Breast epithelium (tissue), 4 donors: ENCODE results near the gene ISLR2. TPM values are rescaled to one million over a fixed set of nuclear protein-coding genes. Genes with fewer than 3 reads are reported as not detected.

ENCODE experiments used
- DNase-seq, 2 donors: peaks; one replicate each; pipeline ENCODE4 v3.0.0-alpha.2; 2019; ENCODE audit warnings: low spot score in 2 of 2
- H3K27ac ChIP-seq, 2 donors: fragments of 200-600 bp; sonication (generic) in 1 of 2; one replicate each; pipeline ENCODE4 v1.5.1; 2016 to 2019; ENCODE audit warnings: mild to moderate bottlenecking in 1 of 2
- H3K27me3 ChIP-seq, 2 donors: fragments of 200-600 bp; sonication (generic) in 1 of 2; one replicate each; pipeline versions ENCODE4 v1.5.1 to v1.6.0; 2017 to 2019; ENCODE audit warnings: control low read depth in 1 of 2, mild to moderate bottlenecking in 1 of 2
- H3K36me3 ChIP-seq: fragments of 200-600 bp; one replicate; pipeline ENCODE4 v1.5.1; 2019
- H3K4me1 ChIP-seq, 2 donors: fragments of 200-600 bp; sonication (generic); one replicate each; pipeline ENCODE4 v1.5.1; 2016 to 2019; ENCODE audit warnings: control low read depth in 1 of 2
- H3K4me3 ChIP-seq, 3 donors: fragments of 200-600 bp; sonication (generic); 1 replicate in 2 of 3; 2 replicates in 1 of 3; pipeline ENCODE4 v1.5.1; 2016 to 2019; ENCODE audit warnings: mild to moderate bottlenecking in 3 of 3, moderate library complexity in 2 of 3
- H3K9me3 ChIP-seq, 2 donors: fragments of 200-600 bp; sonication (generic) in 1 of 2; one replicate each; pipeline ENCODE4 v1.5.1; 2016 to 2019; ENCODE audit warnings: control low read depth in 1 of 2
- POLR2A ChIP-seq: fragments of 450-650 bp; IDR thresholded peaks from one replicate; pipeline ENCODE4 v1.6.1; 2016; ENCODE audit warnings: antibody characterized with exemption, mild to moderate bottlenecking, moderate library complexity
- POLR2AphosphoS5 ChIP-seq, 3 donors: sonication (generic); formaldehyde crosslinking; IDR thresholded peaks; one replicate each; pipeline ENCODE4 v1.6.1; 2017; ENCODE audit warnings: antibody characterized with exemption in 3 of 3
- intact Hi-C: fragments of 100-400 bp; cut with DNase I; formaldehyde crosslinking; loops from one replicate; pipeline ENCODE4 v1.15.1; 2023; ENCODE audit warnings: low total_unique reads
- total RNA-seq, 3 donors: library from RNA; depleted of rRNA; stranded (reverse); fragments of >200 nt; gene quantifications; one replicate each; pipeline ENCODE4 v1.1.0, GENCODE V29; 2016
- TF ChIP-seq, protein P1 (sequence below), 3 donors: fragments of 450-650 bp; IDR thresholded peaks; one replicate each; pipeline ENCODE4 v1.5.1; 2016 to 2017; ENCODE audit warnings: antibody characterized with exemption in 3 of 3, mild to moderate bottlenecking in 3 of 3, moderate library complexity in 3 of 3

Gene ISLR2
- total RNA-seq, 3 donors from 2014 or later, result 0.48 to 0.88 TPM; not detected in 1

DNA sequence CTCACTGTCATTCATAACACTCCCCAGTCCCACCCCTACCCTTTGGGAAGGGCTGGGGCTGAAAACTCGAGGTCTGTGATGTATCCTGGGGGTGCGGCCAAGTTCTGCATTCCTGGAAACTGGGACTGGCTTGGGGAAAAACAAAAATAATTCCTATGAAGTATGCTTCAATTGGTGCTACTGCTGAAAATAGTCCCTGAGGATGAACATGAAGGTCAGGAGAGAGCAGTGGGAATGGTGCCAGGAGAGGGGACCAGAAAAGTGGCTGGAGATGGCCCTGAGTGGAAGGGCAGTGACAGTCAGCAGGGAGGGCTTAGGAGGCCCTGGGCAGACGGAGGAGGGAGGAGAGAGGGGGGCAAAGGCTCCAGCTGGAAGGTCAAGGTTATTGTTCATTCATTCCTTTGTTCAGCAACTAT is 38.3 kb downstream of the ISLR2 start:
- no peaks in the 10 kb centered on the region for H3K9me3 ChIP-seq
- H3K27ac ChIP-seq, result peak overlapping the region in 1 of 2 donors; percentile 52
- H3K4me1 ChIP-seq, result peaks cover 0 to 2% of the 10 kb centered on the region in 2 donors
- TF ChIP-seq, protein P1, sequence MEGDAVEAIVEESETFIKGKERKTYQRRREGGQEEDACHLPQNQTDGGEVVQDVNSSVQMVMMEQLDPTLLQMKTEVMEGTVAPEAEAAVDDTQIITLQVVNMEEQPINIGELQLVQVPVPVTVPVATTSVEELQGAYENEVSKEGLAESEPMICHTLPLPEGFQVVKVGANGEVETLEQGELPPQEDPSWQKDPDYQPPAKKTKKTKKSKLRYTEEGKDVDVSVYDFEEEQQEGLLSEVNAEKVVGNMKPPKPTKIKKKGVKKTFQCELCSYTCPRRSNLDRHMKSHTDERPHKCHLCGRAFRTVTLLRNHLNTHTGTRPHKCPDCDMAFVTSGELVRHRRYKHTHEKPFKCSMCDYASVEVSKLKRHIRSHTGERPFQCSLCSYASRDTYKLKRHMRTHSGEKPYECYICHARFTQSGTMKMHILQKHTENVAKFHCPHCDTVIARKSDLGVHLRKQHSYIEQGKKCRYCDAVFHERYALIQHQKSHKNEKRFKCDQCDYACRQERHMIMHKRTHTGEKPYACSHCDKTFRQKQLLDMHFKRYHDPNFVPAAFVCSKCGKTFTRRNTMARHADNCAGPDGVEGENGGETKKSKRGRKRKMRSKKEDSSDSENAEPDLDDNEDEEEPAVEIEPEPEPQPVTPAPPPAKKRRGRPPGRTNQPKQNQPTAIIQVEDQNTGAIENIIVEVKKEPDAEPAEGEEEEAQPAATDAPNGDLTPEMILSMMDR (IDR thresholded peaks at IDR 0.05), result no peak
- TF ChIP-seq POLR2AphosphoS5 (IDR thresholded peaks at IDR 0.05), result no peak
- no peak for TF ChIP-seq POLR2A
- intact Hi-C loops, result no loop called here
- H3K4me3 ChIP-seq, result no peak overlapping the region
- H3K27me3 ChIP-seq, result no peaks in the 10 kb centered on the region
- no peaks in the 10 kb centered on the region for H3K36me3 ChIP-seq
- no peak for DNase-seq

DNA sequence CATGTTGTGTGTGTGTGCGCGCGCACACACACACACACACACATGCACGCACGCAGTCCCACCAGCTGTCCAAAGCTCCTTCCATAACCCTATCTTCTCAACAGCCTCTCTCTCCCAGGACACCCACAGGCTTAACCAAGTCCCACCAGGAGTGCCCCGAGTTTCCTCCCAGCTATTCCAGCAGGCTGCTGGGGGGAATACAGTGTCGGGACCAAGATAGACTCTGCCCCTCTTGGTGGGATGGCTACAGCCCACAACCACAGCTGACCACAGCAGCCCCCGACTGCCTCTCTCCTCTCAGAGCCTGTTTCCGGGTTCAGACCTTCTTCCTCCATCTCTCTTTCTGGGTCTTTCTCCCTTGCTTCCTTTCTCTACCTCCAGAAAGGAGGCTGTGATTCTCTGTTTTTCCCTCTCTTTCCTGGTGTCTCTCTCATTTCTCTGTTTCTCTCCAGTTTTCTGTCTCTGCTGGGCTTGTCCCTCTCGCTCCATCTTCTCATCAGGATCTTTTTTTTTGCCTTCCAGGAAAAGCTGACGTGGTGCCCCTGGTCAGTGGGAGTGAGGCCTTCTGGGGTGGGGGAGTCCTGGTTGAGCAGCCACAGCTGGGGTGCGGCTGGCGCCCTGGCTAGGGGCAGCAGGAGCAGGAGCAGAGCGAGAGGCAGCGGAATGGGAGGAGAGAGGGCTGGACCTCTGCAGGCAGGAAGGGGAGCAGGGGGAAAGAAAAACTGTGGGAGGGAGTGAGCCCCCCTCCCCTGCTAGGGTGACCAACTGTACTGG is 39.9 kb downstream of the ISLR2 start:
- Histone ChIP-seq H3K27ac (peak overlapping the region; percentile 29 to 95), H3K4me1 (peaks cover 0 to 2% of the 10 kb centered on the region in 2 donors), H3K9me3 (no peaks in the 10 kb centered on the region), H3K27me3 (no peaks in the 10 kb centered on the region), H3K4me3 (no peak overlapping the region), H3K36me3 (no peaks in the 10 kb centered on the region)
- intact Hi-C loops, result no loop called here
- TF ChIP-seq POLR2A, result no peak
- no peak for DNase-seq

DNA sequence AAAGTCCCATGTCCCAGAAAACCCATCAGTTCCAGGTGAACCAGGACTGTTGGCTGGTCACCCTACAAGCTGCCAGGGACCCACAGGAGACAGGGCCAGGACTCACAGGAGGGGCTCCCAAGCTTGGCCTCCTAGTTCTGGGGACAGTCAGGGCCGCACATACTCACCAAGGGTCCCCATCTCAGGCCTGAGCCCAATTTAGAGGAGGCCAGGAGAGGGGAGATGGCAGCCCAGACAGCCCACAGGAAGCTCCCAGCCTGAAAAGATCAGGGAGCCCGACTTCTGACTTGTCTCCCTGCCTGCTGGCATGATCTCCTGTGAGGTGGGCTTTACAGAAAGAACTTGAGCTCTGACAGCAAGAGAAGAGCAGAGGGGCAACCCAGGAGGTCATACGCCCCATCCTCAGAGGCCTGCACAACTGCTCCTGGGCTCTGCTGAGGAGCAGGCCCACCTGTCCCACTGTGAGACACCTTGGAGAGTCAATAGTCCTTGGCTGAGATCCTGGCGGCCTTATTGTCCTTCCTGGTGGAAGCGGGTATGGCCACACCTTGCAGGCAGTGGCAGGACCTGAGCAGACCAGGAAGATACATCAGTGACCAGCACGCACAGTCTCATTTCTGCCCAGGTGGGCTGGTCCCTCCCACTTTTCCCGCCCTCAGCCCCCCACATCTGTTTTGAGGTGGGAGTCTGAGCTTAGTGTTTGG is 40.6 kb downstream of the ISLR2 start:
- no peak overlapping the region for H3K4me3 ChIP-seq
- H3K4me1 ChIP-seq, result peaks cover 7 to 9% of the 10 kb centered on the region in 2 donors
- H3K9me3 ChIP-seq, result no peaks in the 10 kb centered on the region
- TF ChIP-seq POLR2A, result no peak
- no peak for TF ChIP-seq POLR2AphosphoS5 (IDR thresholded peaks at IDR 0.05)
- TF ChIP-seq, protein P1 (IDR thresholded peaks at IDR 0.05), result no peak
- no peaks in the 10 kb centered on the region for H3K36me3 ChIP-seq
- no peak for DNase-seq
- intact Hi-C loops, result no loop called here
- H3K27ac ChIP-seq, result peak overlapping the region; percentile 29 to 95
- no peaks in the 10 kb centered on the region for H3K27me3 ChIP-seq

DNA sequence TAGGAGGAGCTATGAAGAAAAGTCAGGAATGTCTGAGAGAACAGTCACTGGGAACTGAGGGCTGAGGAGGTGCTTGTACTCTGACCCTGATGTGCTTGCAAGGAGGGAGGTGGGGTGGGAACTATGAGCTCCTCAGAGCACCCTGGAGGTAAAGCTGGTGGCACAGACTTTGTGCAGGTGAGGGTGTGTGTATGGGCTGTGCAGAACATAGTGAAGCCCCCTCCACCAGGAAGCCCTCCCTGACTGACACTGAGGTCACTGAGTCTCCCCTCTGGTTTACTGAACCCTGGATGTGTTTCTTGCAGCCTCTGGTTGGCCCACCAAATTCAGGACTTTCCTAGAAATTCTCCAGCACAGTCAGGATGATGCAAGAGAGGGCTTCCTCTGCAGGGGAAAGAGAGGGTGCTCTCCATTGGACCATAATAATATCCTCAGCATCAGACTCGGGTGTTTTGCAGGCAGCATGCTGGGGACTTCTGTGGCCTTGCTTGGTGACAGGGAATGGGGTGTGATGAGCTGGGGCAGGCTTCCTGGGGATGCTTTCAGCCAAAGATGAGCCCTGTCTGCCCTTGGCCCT is 41.7 kb downstream of the ISLR2 start:
- Histone ChIP-seq H3K9me3 (no peaks in the 10 kb centered on the region), H3K27me3 (no peaks in the 10 kb centered on the region), H3K4me3 (no peak overlapping the region), H3K36me3 (no peaks in the 10 kb centered on the region), H3K4me1 (peaks cover 11 to 12% of the 10 kb centered on the region in 2 donors), H3K27ac (peak overlapping the region; percentile 88 to 95)
- TF ChIP-seq, protein P1 (IDR thresholded peaks at IDR 0.05), result no peak
- no peak for TF ChIP-seq POLR2A
- TF ChIP-seq POLR2AphosphoS5 (IDR thresholded peaks at IDR 0.05), result no peak
- intact Hi-C loops, result no loop called here
- no peak for DNase-seq

DNA sequence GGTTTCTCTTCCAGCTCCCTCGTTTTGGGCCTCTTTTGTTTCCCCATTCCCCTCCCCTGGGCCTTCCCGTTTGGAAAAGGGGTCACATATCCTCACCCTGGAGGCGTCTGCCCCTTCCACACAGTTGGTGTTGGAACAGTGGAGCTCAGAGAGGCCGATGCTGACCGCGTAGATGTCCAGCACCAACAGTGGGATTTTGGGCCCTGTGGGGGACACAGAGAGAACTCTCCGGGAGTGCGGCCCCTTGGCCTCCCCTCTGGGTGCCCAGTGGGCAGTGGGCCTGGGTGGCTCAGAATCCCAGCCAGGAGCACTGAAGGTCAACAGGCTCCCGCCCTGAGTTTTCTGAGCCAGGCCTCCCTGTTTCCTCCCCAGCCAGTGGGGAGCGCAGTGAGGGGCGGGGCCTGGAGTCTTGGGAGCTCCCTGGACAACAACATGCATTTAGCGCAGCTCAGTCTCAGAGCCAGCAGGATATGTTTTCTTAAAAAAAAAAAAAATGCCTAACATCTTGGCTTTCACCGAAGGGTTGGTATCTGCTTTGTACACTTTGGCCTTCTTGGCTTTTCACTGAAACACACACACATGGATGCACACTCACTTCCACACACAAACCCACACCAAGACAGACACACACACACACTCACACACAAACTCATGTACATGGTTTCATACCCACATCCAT is 42.5 kb downstream of the ISLR2 start:
- no peak for TF ChIP-seq POLR2AphosphoS5 (IDR thresholded peaks at IDR 0.05)
- TF ChIP-seq, protein P1 (IDR thresholded peaks at IDR 0.05), result no peak
- no peak for TF ChIP-seq POLR2A
- DNase-seq, result peak in 1 of 2 donors; percentile 67
- Histone ChIP-seq H3K27me3 (no peaks in the 10 kb centered on the region), H3K4me3 (peak overlapping the region; percentile 43 to 68 (median 56)), H3K27ac (peak overlapping the region; percentile 88 to 95), H3K9me3 (no peaks in the 10 kb centered on the region), H3K4me1 (peaks cover 12 to 14% of the 10 kb centered on the region in 2 donors), H3K36me3 (no peaks in the 10 kb centered on the region)
- intact Hi-C loops, result no loop called here
